Small intestine (tissue), 7 donors: ENCODE data around the gene RAPGEF4. TPM values are rescaled to one million over a fixed set of nuclear protein-coding genes. Genes with fewer than 3 reads are reported as not detected.

Experiments used
- DNase-seq, 2 donors: peaks; one replicate each; pipeline versions ENCODE4 v3.0.0 to v3.0.0-alpha.2; 2013
- FAIRE-seq: peaks from 2 replicates; lab custom pipeline; 2012; peaks lifted over from hg19 to GRCh38; lab: Jason Lieb, UNC
- H3K27ac ChIP-seq, 3 donors: one replicate each; pipeline ENCODE4 v1.5.1; 2013; ENCODE audit warnings: low read length in 2 of 3, mild to moderate bottlenecking in 2 of 3, control low read depth in 1 of 3, inconsistent platforms in 1 of 3, low read depth in 1 of 3, moderate library complexity in 1 of 3
- H3K27me3 ChIP-seq, 3 donors: one replicate each; pipeline ENCODE4 v1.6.1; 2013; ENCODE audit warnings: low read length in 3 of 3, inconsistent platforms in 1 of 3; ENCODE audit not compliant: control insufficient read depth in 3 of 3, insufficient read depth in 3 of 3
- H3K36me3 ChIP-seq, 3 donors: one replicate each; pipeline ENCODE4 v1.6.1; 2013; ENCODE audit warnings: low read length in 3 of 3, inconsistent platforms in 1 of 3, low read depth in 1 of 3, mild to moderate bottlenecking in 1 of 3, moderate library complexity in 1 of 3; ENCODE audit not compliant: control insufficient read depth in 3 of 3, insufficient read depth in 2 of 3
- H3K4me1 ChIP-seq, 3 donors: one replicate each; pipeline ENCODE4 v1.6.1; 2013; ENCODE audit warnings: low read length in 2 of 3, inconsistent platforms in 1 of 3, low read depth in 1 of 3, mild to moderate bottlenecking in 1 of 3, moderate library complexity in 1 of 3; ENCODE audit not compliant: control insufficient read depth in 3 of 3, insufficient read depth in 2 of 3
- H3K4me3 ChIP-seq, 3 donors: one replicate each; pipeline ENCODE4 v1.5.1; 2013; ENCODE audit warnings: low read length in 3 of 3, control low read depth in 1 of 3, inconsistent platforms in 1 of 3, low read depth in 1 of 3, mild to moderate bottlenecking in 1 of 3, moderate library complexity in 1 of 3
- H3K9me3 ChIP-seq, 2 donors: one replicate each; pipeline ENCODE4 v1.6.1; 2013; ENCODE audit warnings: low read depth in 1 of 2, low read length in 1 of 2; ENCODE audit not compliant: control insufficient read depth in 2 of 2, insufficient read depth in 1 of 2
- WGBS, 3 donors: extraction: QIAGEN DNeasy Blood & Tissue Kit; methylation state at CpG; one replicate each; pipeline ENCODE4 v1.1.7; 2013; 5-methylcytosine and 5-hydroxymethylcytosine counted together
- polyA plus RNA-seq, 4 donors: library from polyadenylated mRNA; stranded (reverse) in 3 of 4; unstranded in 1 of 4; fragments of 200-250 nt in 3 of 4; fragments of 120-200 nt in 1 of 4; gene quantifications; one replicate each; pipeline versions ENCODE4 v1.2.1 to v1.2.3, GENCODE V29; 2013
- donor health status: healthy with polysubstance abuse.
- donor health status: control.
- donor health status: control.
- donor health status: Bipolar disorder and iron deficiency.
- donor health status: healthy.

The RAPGEF4 gene
- polyA plus RNA-seq, 4 donors = 0.45 to 7.2 (median 3.4) TPM

DNA sequence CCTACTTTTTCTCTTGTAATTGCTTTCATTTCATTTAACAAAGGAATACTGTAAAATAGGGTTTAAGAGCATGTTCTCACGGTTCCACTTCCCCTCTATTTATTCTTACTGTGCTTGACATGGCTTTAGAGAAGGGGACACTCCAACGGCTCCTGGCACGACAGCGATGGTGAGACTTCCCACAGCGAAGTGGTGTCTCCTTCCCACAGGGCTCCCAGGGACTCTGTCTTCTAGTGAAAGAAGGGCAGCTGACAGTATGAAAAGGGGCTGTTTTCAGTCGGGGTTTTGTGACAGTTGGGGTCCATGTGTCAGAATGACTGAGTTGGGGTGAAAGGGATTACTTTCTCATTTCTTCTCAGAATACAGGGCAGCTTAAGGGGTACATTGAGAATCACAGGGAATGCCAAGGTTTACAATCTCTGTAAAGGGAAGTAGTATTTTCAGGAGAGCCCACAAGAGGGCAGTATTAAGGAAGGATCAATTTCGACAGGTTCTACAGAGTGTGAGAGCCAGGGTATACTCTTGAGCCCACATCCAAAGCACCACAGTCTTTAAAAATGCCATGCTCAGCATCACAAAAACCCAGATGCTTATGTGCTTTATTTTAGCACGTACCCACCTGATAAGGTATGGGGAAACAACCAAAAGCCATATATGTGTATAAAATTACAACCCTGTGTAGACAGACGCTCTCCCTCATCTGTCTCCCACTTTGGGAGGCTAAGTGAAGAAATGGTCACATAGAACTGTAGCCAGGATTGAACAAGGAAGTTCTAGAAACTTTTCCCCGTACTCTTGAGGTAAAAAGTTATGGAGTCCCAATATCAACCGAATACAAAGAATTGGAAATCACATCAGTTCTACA is 31.3 kb upstream of the RAPGEF4 start:
- no peak for FAIRE-seq
- H3K36me3 ChIP-seq = no peaks in the 10 kb centered on the region
- peak; percentile 49 to 53 for DNase-seq
- H3K4me1 ChIP-seq = no peaks in the 10 kb centered on the region
- 61 to 68% (median 65%) methylated on average over 11 of the region's 11 CpGs for WGBS, 3 donors
- H3K4me3 ChIP-seq = no peak overlapping the region
- no peaks in the 10 kb centered on the region for H3K9me3 ChIP-seq
- peaks cover 0 to 2% (median 0%) of the 10 kb centered on the region in 3 donors for H3K27me3 ChIP-seq
- no peak overlapping the region for H3K27ac ChIP-seq

DNA sequence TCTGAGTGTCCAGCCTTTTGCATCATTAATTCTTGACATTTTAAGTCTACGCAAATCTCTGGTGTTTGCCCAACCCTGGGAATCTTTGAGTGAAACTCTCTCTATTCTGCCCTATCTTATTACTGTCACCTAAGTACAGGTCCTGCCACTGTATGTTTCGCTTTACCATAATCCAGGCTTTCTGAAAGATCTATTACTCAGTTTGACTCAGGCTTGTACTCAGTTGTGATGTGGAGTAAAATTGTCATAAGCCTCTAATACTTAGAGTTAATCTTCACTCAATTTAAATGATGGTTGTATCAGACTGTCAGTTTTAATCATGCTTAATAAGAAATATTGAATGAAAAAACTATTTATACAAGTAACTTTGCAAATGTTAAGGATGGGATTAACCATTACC is 30.3 kb upstream of the RAPGEF4 start:
- Histone ChIP-seq H3K4me1 (no peaks in the 10 kb centered on the region), H3K4me3 (no peak overlapping the region), H3K27ac (no peak overlapping the region), H3K27me3 (peaks cover 0 to 2% (median 0%) of the 10 kb centered on the region in 3 donors), H3K9me3 (no peaks in the 10 kb centered on the region), H3K36me3 (no peaks in the 10 kb centered on the region)
- FAIRE-seq (no peak), DNase-seq (no peak)
- WGBS, 3 donors = 74 to 94% (median 91%) methylated on average over 2 of the region's 2 CpGs

DNA sequence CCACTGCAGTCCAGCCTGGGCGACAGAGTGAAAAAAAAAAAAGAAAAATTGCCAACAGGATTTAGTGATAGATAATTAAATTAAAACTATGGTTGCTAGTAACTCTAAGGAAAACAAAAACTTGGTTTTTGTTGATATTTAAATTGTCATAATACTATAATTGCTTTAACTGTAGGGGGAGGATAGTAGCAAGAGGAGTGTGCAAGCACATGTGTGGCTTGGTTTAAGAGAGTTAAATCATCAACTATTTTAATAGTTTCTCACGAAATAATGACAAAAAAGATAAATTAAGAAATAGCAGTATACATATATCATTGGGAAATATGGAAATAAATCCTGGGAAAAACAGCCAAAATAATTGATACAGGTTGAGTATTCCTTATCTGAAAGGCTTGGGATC is 27.4 kb upstream of the RAPGEF4 start:
- peaks cover 0 to 3% (median 2%) of the 10 kb centered on the region in 3 donors for H3K27me3 ChIP-seq

DNA sequence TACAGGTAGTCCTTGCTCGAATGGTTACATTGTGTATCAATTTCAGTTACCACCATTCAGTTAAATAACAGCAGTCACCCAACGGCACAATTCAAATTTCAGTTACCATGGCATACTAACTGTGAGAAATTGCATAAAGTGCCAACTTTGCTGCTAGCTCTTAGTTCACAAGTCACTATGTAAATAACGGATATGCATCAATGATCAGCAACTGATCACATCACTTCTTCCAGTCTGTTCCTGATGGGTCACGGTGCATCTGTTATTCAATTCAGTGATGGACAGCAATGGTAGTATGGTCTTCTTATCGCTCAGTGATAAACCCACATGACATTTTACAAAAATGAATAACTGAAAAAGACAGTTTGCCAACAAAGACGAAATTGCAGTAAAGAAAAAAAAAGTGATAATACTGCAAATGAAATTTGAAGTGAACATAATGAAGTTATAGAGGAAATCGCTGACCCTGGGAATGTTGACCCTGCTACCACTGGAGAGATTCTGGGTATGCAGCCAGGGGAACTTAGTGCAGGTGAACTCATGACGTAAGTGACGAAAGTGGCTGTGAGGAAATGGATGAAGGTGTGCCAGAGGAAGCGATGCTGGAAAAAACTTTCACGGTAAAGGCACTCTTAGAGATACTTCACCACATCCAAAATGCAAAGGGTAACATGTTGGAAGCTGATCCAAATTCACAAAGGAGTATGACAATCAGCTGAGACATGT is 25.9 kb upstream of the RAPGEF4 start:
- Histone ChIP-seq H3K4me1 (no peaks in the 10 kb centered on the region), H3K27ac (no peak overlapping the region), H3K27me3 (peaks cover 0 to 3% (median 2%) of the 10 kb centered on the region in 3 donors), H3K9me3 (no peaks in the 10 kb centered on the region), H3K4me3 (no peak overlapping the region), H3K36me3 (no peaks in the 10 kb centered on the region)
- no peak for DNase-seq
- FAIRE-seq = no peak
- WGBS, 3 donors = 78 to 82% (median 81%) methylated on average over 11 of the region's 11 CpGs

More for the DNA sequence above, 27.4 kb upstream of the RAPGEF4 start:
- Histone ChIP-seq H3K27ac (no peak overlapping the region), H3K4me1 (no peaks in the 10 kb centered on the region), H3K9me3 (no peaks in the 10 kb centered on the region), H3K4me3 (no peak overlapping the region), H3K36me3 (no peaks in the 10 kb centered on the region)
- 69 to 86% (median 81%) methylated on average over 2 of the region's 2 CpGs for WGBS, 3 donors
- DNase-seq = no peak
- FAIRE-seq = no peak

DNA sequence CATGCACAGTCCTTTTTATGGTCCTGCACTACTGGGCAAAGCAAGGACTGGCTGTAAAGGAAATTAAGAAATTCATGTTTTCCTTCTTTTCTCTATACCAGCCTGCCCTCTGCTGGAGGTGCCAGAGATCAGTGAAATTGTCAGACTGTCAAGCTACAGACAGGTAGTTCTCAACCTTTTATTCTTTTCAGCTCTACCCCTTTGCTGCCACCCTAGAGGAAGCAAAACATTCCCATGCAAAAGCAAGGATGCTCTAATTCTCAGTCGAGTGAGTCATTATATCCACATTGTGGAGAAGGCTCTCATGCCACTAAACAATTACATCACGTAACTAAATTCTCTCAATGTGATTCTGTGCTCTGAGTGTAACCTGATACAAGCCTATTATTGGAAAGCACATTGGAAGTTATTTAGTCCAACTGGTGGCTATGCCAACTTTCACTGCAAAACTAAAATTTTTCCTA is 25.0 kb upstream of the RAPGEF4 start:
- no peak overlapping the region for H3K27ac ChIP-seq
- no peaks in the 10 kb centered on the region for H3K9me3 ChIP-seq
- no peak overlapping the region for H3K4me3 ChIP-seq
- WGBS, 3 donors = 40 to 43% (median 43%) methylated on average over 2 of the region's 2 CpGs
- FAIRE-seq (no peak), DNase-seq (peak; percentile 62 to 69)
- H3K36me3 ChIP-seq = no peaks in the 10 kb centered on the region
- H3K27me3 ChIP-seq = peaks cover 0 to 3% (median 2%) of the 10 kb centered on the region in 3 donors
- no peaks in the 10 kb centered on the region for H3K4me1 ChIP-seq

DNA sequence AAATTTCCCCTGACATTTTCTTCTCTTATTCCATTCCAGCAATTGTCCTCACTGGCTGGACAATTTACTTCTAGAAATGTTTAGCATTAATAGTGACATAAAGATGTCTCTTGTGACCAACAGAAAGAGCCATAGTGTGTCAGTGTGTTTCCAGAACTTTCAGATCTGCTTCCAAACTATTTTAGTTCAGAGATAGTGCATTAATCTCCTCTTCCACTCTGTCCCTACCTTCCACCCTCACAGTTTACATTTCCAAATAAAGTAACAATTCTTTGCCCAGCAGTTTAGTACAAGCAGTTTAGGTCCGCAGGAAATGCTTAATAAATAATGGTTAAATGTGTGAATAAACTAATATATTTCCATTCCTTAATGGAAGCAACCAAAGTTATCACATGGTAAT is 24.5 kb upstream of the RAPGEF4 start:
- Histone ChIP-seq H3K27ac (no peak overlapping the region), H3K27me3 (peaks cover 0 to 3% (median 2%) of the 10 kb centered on the region in 3 donors), H3K36me3 (no peaks in the 10 kb centered on the region), H3K4me1 (no peaks in the 10 kb centered on the region), H3K4me3 (no peak overlapping the region), H3K9me3 (no peaks in the 10 kb centered on the region)
- FAIRE-seq (no peak), DNase-seq (no peak)
- WGBS, 3 donors = 76 to 86% (median 85%) methylated on average over 1 of the region's 1 CpG

DNA sequence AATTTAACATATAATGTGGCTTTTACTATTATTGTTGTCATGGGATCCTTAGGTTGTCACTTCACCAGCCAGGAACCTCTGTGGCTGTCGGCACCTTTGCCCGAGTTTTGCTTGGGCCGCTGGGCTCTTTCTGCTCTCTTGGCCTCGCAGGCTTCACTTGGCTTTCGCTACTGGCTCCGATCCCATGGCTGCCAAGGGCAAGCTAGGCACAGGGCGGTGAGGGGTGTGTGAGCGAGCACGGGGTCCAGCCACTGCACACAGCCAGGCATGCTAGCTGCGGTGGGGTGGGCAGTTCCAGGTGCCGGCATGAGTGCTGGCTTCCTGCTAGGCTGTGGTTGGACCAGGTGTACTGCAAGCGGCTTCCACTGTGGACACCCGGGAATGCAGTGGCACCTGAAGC is 23.4 kb upstream of the RAPGEF4 start:
- H3K4me1 ChIP-seq = no peaks in the 10 kb centered on the region
- H3K27me3 ChIP-seq = peaks cover 0 to 3% (median 0%) of the 10 kb centered on the region in 3 donors
- no peak for DNase-seq
- no peak overlapping the region for H3K27ac ChIP-seq
- H3K4me3 ChIP-seq = no peak overlapping the region
- 88 to 89% (median 89%) methylated on average over 13 of the region's 13 CpGs for WGBS, 3 donors
- FAIRE-seq = no peak
- no peaks in the 10 kb centered on the region for H3K9me3 ChIP-seq
- no peaks in the 10 kb centered on the region for H3K36me3 ChIP-seq

DNA sequence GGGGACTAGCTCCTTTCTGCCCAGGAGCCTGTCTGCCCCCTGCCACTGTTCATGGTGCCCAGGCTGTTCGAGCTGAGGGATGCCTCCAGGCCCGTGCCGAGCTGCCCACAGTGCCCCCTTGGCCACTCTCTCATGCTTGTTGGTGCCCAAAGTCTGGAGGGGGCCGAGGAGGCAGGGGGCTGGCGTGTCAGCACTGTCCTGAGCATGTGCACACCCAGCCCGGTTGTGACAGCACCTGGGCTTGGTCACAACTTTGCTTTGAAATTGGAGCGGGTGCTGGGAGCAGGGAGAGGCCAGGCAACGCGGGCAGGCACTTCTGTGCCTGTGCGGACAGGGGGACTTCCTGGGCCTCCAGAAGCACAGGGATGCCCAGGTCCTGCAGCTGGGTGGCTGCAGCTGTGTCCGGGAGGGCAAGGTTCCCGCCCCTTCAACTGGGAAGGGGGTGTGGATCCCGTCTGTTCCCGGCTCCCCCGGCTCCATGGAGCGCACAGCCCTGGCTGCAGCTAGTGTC is 22.2 kb upstream of the RAPGEF4 start:
- no peak for FAIRE-seq
- Histone ChIP-seq H3K4me1 (no peaks in the 10 kb centered on the region), H3K36me3 (no peaks in the 10 kb centered on the region), H3K27ac (no peak overlapping the region), H3K27me3 (peaks cover 0 to 3% (median 0%) of the 10 kb centered on the region in 3 donors), H3K9me3 (no peaks in the 10 kb centered on the region), H3K4me3 (no peak overlapping the region)
- WGBS, 3 donors = 79 to 84% (median 84%) methylated on average over 15 to 16 of the region's 16 CpGs
- no peak for DNase-seq
